Osteoblast (primary cell): ENCODE results near the gene HOXB9. TPM values are rescaled to one million over a fixed set of nuclear protein-coding genes. Genes with fewer than 3 reads are reported as not detected.

Experiments used
- DNase-seq: peaks from one replicate; pipeline ENCODE4 v3.0.0; 2011; ENCODE audit warnings: low spot score, mixed read lengths; ENCODE audit not compliant: insufficient read length; ENCODE audit errors: missing footprints
- H2AFZ ChIP-seq: 2 replicates; pipeline ENCODE4 v1.6.0; 2011; ENCODE audit warnings: mild to moderate bottlenecking, low read length
- H3K27ac ChIP-seq: 2 replicates; pipeline ENCODE4 v1.5.1; 2011; ENCODE audit warnings: mild to moderate bottlenecking, low read depth, low read length, moderate library complexity
- H3K27me3 ChIP-seq: 2 replicates; pipeline ENCODE4 v1.6.0; 2012; ENCODE audit warnings: mild to moderate bottlenecking, control low read depth, inconsistent platforms, low read length, moderate library complexity; ENCODE audit not compliant: insufficient read depth
- H3K36me3 ChIP-seq: 2 replicates; pipeline ENCODE4 v1.5.1; 2011; ENCODE audit warnings: mild to moderate bottlenecking, low read length, control low read depth, moderate library complexity; ENCODE audit not compliant: insufficient read depth
- H3K4me1 ChIP-seq: 2 replicates; pipeline ENCODE4 v1.5.1; 2011; ENCODE audit warnings: mild to moderate bottlenecking, low read length, control low read depth, moderate library complexity; ENCODE audit not compliant: insufficient read depth
- H3K4me2 ChIP-seq: 2 replicates; pipeline ENCODE4 v1.6.0; 2011; ENCODE audit warnings: mild to moderate bottlenecking, low read length; ENCODE audit not compliant: insufficient read depth
- H3K4me3 ChIP-seq: fragments of 200-600 bp; sonication (generic); 3 replicates; pipeline ENCODE4 v1.5.1; 2012; ENCODE audit warnings: mild to moderate bottlenecking, low read length, inconsistent platforms; ENCODE audit not compliant: insufficient read depth
- H3K79me2 ChIP-seq: 2 replicates; pipeline ENCODE4 v1.6.0; 2012; ENCODE audit warnings: mild to moderate bottlenecking, low read length, control low read depth, inconsistent platforms; ENCODE audit not compliant: insufficient read depth
- H3K9me3 ChIP-seq: 2 replicates; pipeline ENCODE4 v1.5.1; 2011; ENCODE audit warnings: low read depth, low read length, control low read depth
- H4K20me1 ChIP-seq: 2 replicates; pipeline ENCODE4 v1.6.0; 2012; ENCODE audit warnings: mild to moderate bottlenecking, low read length, control low read depth; ENCODE audit not compliant: insufficient read depth
- CTCF ChIP-seq: IDR thresholded peaks from 2 replicates; pipeline ENCODE4 v1.5.1; 2011; ENCODE audit warnings: mild to moderate bottlenecking, low read depth, low read length, moderate library complexity; ENCODE audit errors: extremely low read depth
- total RNA-seq: library from RNA; depleted of rRNA; stranded (reverse); fragments of >200 nt; gene quantifications from 2 replicates; pipeline ENCODE4 v1.2.3, GENCODE V29; 2012

The HOXB9 gene
- total RNA-seq, 1 donor: not detected

- H4K20me1 ChIP-seq: no peaks in the 10 kb centered on the region
- no peak overlapping the region for H3K4me3 ChIP-seq
- no peak overlapping the region for H3K4me2 ChIP-seq
- peaks cover 11% of the 10 kb centered on the region for H3K4me1 ChIP-seq
- no peak overlapping the region for H2AFZ ChIP-seq
- no peak overlapping the region for H3K27ac ChIP-seq
- H3K27me3 ChIP-seq: peaks cover 85% of the 10 kb centered on the region
- no peaks in the 10 kb centered on the region for H3K79me2 ChIP-seq
- no peaks in the 10 kb centered on the region for H3K9me3 ChIP-seq
- no peak for DNase-seq
- TF ChIP-seq CTCF: no peak
- no peaks in the 10 kb centered on the region for H3K36me3 ChIP-seq
These were observed 36.9 kb downstream of the HOXB9 start for GRCh38 chr17:48589060-48589830.

GRCh38 chr17:48588528-48588927 is 37.6 kb downstream of the HOXB9 start:
- Histone ChIP-seq H3K79me2 (no peaks in the 10 kb centered on the region), H2AFZ (no peak overlapping the region), H3K9me3 (no peaks in the 10 kb centered on the region), H3K4me1 (peaks cover 11% of the 10 kb centered on the region), H3K36me3 (no peaks in the 10 kb centered on the region), H3K27me3 (peaks cover 85% of the 10 kb centered on the region), H3K4me2 (no peak overlapping the region), H4K20me1 (no peaks in the 10 kb centered on the region), H3K4me3 (no peak overlapping the region), H3K27ac (no peak overlapping the region)
- no peak for DNase-seq
- no peak for TF ChIP-seq CTCF

- Histone ChIP-seq H3K4me1 (peaks cover 11% of the 10 kb centered on the region), H4K20me1 (no peaks in the 10 kb centered on the region), H3K36me3 (no peaks in the 10 kb centered on the region), H3K79me2 (no peaks in the 10 kb centered on the region), H3K27ac (no peak overlapping the region), H2AFZ (no peak overlapping the region), H3K4me3 (no peak overlapping the region), H3K9me3 (no peaks in the 10 kb centered on the region), H3K27me3 (peaks cover 85% of the 10 kb centered on the region), H3K4me2 (no peak overlapping the region)
- no peak for DNase-seq
- TF ChIP-seq CTCF: no peak
These were observed 38.1 kb downstream of the HOXB9 start for GRCh38 chr17:48588074-48588415.

GRCh38 chr17:48587276-48588073 is 38.7 kb downstream of the HOXB9 start:
- no peaks in the 10 kb centered on the region for H4K20me1 ChIP-seq
- no peak for DNase-seq
- H3K4me1 ChIP-seq: peaks cover 11% of the 10 kb centered on the region
- no peak overlapping the region for H2AFZ ChIP-seq
- H3K4me3 ChIP-seq: no peak overlapping the region
- TF ChIP-seq CTCF: no peak
- no peaks in the 10 kb centered on the region for H3K36me3 ChIP-seq
- no peaks in the 10 kb centered on the region for H3K9me3 ChIP-seq
- H3K4me2 ChIP-seq: no peak overlapping the region
- no peak overlapping the region for H3K27ac ChIP-seq
- no peaks in the 10 kb centered on the region for H3K79me2 ChIP-seq
- peaks cover 86% of the 10 kb centered on the region for H3K27me3 ChIP-seq
